Mesenchymal stem cell (in vitro differentiated cells and primary cell): ENCODE data around the gene MAPKAP1.

Source experiments
- DNase-seq: peaks from one replicate; pipeline ENCODE4 v3.0.0-alpha.2; 2013
- H2AFZ ChIP-seq: one replicate; pipeline ENCODE4 v1.6.1; 2013; ENCODE audit warnings: low read depth, mild to moderate bottlenecking, control low read depth, inconsistent platforms, low read length, moderate library complexity
- H2AK5ac ChIP-seq: 2 replicates; pipeline ENCODE4 v1.6.1; 2013; ENCODE audit warnings: low read length, moderate library complexity, mild to moderate bottlenecking, inconsistent platforms; ENCODE audit not compliant: severe bottlenecking
- H2BK120ac ChIP-seq: one replicate; pipeline ENCODE4 v1.6.1; 2013; ENCODE audit warnings: low read depth, mild to moderate bottlenecking, inconsistent platforms, low read length, moderate library complexity
- H2BK12ac ChIP-seq, 2 experiments: one replicate each; pipeline ENCODE4 v1.6.1; 2013; ENCODE audit warnings: inconsistent platforms in 2 of 2, low read length in 2 of 2, mild to moderate bottlenecking in 2 of 2, moderate library complexity in 2 of 2, control low read depth in 1 of 2
- H2BK15ac ChIP-seq: one replicate; pipeline ENCODE4 v1.6.1; 2013; ENCODE audit warnings: mild to moderate bottlenecking, low read depth, inconsistent platforms; ENCODE audit not compliant: poor library complexity, severe bottlenecking
- H2BK5ac ChIP-seq: 2 replicates; pipeline ENCODE4 v1.6.1; 2013; ENCODE audit warnings: low read depth, mild to moderate bottlenecking, low read length, control low read depth, inconsistent platforms; ENCODE audit not compliant: poor library complexity, severe bottlenecking
- H3K14ac ChIP-seq, 2 experiments: one replicate each; pipeline ENCODE4 v1.6.1; 2013; ENCODE audit warnings: inconsistent platforms in 2 of 2, low read length in 2 of 2, control low read depth in 1 of 2, mild to moderate bottlenecking in 1 of 2, moderate library complexity in 1 of 2
- H3K18ac ChIP-seq, 2 experiments: one replicate each; pipeline ENCODE4 v1.6.1; 2013; ENCODE audit warnings: inconsistent platforms in 2 of 2, low read length in 2 of 2, control low read depth in 1 of 2, low read depth in 1 of 2, mild to moderate bottlenecking in 1 of 2
- H3K23ac ChIP-seq, 2 experiments: one replicate each; pipeline ENCODE4 v1.6.1; 2013; ENCODE audit warnings: inconsistent platforms in 2 of 2, low read length in 2 of 2, mild to moderate bottlenecking in 2 of 2, moderate library complexity in 2 of 2, control low read depth in 1 of 2
- H3K27ac ChIP-seq: 2 replicates; pipeline ENCODE4 v1.5.1; 2013; ENCODE audit warnings: mild to moderate bottlenecking, moderate library complexity, low read length, control low read depth, inconsistent platforms; ENCODE audit not compliant: poor library complexity, severe bottlenecking
- H3K27me3 ChIP-seq, 2 experiments: 2 replicates each; pipeline versions ENCODE4 v1.6.1 to v1.7.0; 2013; ENCODE audit warnings: low read length in 2 of 2, mild to moderate bottlenecking in 2 of 2, moderate library complexity in 2 of 2, control low read depth in 1 of 2, inconsistent platforms in 1 of 2; ENCODE audit not compliant: control insufficient read depth in 1 of 2, insufficient read depth in 1 of 2
- H3K36me3 ChIP-seq, 2 experiments: 2 replicates each; pipeline versions ENCODE4 v1.6.1 to v1.7.0; 2013; ENCODE audit warnings: low read length in 2 of 2, control low read depth in 1 of 2, inconsistent platforms in 1 of 2, low read depth in 1 of 2, mild to moderate bottlenecking in 1 of 2; ENCODE audit not compliant: insufficient read depth in 2 of 2, control insufficient read depth in 1 of 2
- H3K4ac ChIP-seq, 2 experiments: one replicate each; pipeline ENCODE4 v1.6.1; 2013; ENCODE audit warnings: inconsistent platforms in 2 of 2, low read length in 2 of 2, mild to moderate bottlenecking in 2 of 2, moderate library complexity in 2 of 2, control low read depth in 1 of 2, low read depth in 1 of 2
- H3K4me1 ChIP-seq: 2 replicates; pipeline ENCODE4 v1.6.1; 2013; ENCODE audit warnings: low read depth, low read length, control low read depth; ENCODE audit not compliant: control insufficient read depth, insufficient read depth
- H3K4me2 ChIP-seq: 2 replicates; pipeline ENCODE4 v1.6.1; 2013; ENCODE audit warnings: low read length, mild to moderate bottlenecking, inconsistent platforms; ENCODE audit not compliant: poor library complexity, severe bottlenecking
- H3K4me3 ChIP-seq, 2 experiments: 2 replicates each; pipeline versions ENCODE4 v1.5.1 to v1.7.0; 2013; ENCODE audit warnings: low read length in 2 of 2, mild to moderate bottlenecking in 2 of 2, control low read depth in 1 of 2, low read depth in 1 of 2; ENCODE audit not compliant: insufficient read depth in 1 of 2
- H3K79me1 ChIP-seq: replicated peaks from 2 replicates; pipeline ENCODE4 v1.6.1; 2013; ENCODE audit warnings: mild to moderate bottlenecking, control low read depth, low read length, inconsistent platforms; ENCODE audit not compliant: poor library complexity, severe bottlenecking
- H3K9ac ChIP-seq: 2 replicates; pipeline ENCODE4 v1.7.0; 2013; ENCODE audit warnings: mild to moderate bottlenecking, low read length, moderate library complexity
- H3K9me3 ChIP-seq: 2 replicates; pipeline ENCODE4 v1.7.0; 2013; ENCODE audit warnings: mild to moderate bottlenecking, low read length; ENCODE audit not compliant: control insufficient read depth
- H4K8ac ChIP-seq: one replicate; pipeline ENCODE4 v1.6.1; 2013; ENCODE audit warnings: inconsistent platforms, mild to moderate bottlenecking, low read length, moderate library complexity
- H4K91ac ChIP-seq: one replicate; pipeline ENCODE4 v1.6.1; 2013; ENCODE audit warnings: mild to moderate bottlenecking, low read length, inconsistent platforms
- WGBS: methylation state at CpG from one replicate; pipeline ENCODE4 v1.1.7; 2013; ENCODE audit warnings: mixed read lengths; 5-methylcytosine and 5-hydroxymethylcytosine counted together

The MAPKAP1 gene

DNA sequence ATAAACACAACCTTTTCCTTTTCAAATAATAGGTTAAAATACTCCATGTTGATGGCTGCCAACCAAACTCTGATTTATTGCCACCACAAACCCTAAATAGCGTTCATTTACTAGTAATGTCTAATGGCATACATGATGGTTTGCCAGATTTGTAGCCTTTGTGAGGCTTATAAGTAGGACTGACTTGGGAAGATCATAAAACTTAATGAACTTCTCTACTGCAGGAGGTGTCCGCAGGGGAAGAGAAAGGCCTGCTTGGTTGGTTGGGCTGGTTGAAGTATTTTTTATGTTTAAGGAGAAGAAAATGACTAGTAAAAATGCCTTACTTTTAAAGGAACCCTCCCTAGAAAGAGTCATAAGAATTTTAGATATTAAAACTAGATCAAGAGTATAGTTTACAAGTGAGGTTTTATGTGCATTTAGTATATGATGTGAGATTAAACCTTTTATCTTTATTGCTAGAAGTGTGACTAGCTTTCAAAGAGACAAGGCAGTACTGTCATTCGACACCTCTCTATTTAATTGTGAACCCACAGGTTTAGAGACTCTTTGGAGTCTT lies 45.1 kb upstream of the MAPKAP1 start:
- no peaks in the 10 kb centered on the region for H3K9me3 ChIP-seq
- H3K79me1 ChIP-seq, result peaks cover 13% of the 10 kb centered on the region
- no peak overlapping the region for H3K4me2 ChIP-seq
- H2BK15ac ChIP-seq, result no peak overlapping the region
- H2BK12ac ChIP-seq, result no peak overlapping the region
- no peak overlapping the region for H2BK120ac ChIP-seq
- no peak overlapping the region for H2AK5ac ChIP-seq
- peaks cover 0 to 26% of the 10 kb centered on the region in 2 experiments for H3K36me3 ChIP-seq
- H3K18ac ChIP-seq, result no peak overlapping the region
- H3K4me1 ChIP-seq, result peaks cover 1% of the 10 kb centered on the region
- H3K9ac ChIP-seq, result peak overlapping the region; percentile 90
- H4K91ac ChIP-seq, result no peak overlapping the region
- H3K23ac ChIP-seq, result no peak overlapping the region
- peak overlapping the region in 1 of 2 experiments; percentile 16 for H3K4me3 ChIP-seq
- H4K8ac ChIP-seq, result no peak overlapping the region
- H2BK5ac ChIP-seq, result no peak overlapping the region
- H3K27ac ChIP-seq, result no peak overlapping the region
- H2AFZ ChIP-seq, result no peak overlapping the region
- no peaks in the 10 kb centered on the region for H3K27me3 ChIP-seq
- DNase-seq, result no peak
- H3K14ac ChIP-seq, result no peak overlapping the region
- no peak overlapping the region for H3K4ac ChIP-seq
- WGBS, result 52% methylated on average over 2 of the region's 3 CpGs

DNA sequence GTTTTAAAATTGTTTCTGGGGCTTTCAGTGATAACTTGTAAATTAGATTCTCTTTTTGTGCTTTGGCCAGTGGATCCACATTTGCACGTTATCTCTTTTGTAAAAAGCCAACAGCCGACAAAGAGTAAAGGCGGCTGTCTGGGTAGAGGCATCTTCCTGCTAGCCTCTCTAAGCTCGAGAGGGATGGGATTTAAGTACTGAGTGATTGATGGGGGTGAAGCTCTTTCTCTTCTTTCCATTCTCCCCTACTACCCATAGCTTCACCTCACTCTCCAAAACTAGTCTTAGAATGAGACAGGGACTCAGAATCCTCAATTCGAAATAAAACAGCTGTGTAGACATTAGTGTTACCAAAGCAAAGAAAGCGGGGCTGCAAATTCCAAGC lies 43.6 kb upstream of the MAPKAP1 start:
- H2AK5ac ChIP-seq, result no peak overlapping the region
- H4K91ac ChIP-seq, result no peak overlapping the region
- no peak overlapping the region for H4K8ac ChIP-seq
- H3K4me2 ChIP-seq, result peak overlapping the region; percentile 11
- WGBS, result 25% methylated on average over 3 of the region's 6 CpGs
- H3K36me3 ChIP-seq, result peaks cover 0 to 20% of the 10 kb centered on the region in 2 experiments
- no peak overlapping the region for H2AFZ ChIP-seq
- H3K18ac ChIP-seq, result no peak overlapping the region
- H3K4ac ChIP-seq, result no peak overlapping the region
- peaks cover 10% of the 10 kb centered on the region for H3K79me1 ChIP-seq
- H3K4me1 ChIP-seq, result peaks cover 1% of the 10 kb centered on the region
- no peak overlapping the region for H3K23ac ChIP-seq
- H3K14ac ChIP-seq, result no peak overlapping the region
- no peak overlapping the region for H2BK15ac ChIP-seq
- H2BK120ac ChIP-seq, result no peak overlapping the region
- no peak overlapping the region for H2BK5ac ChIP-seq
- H3K9ac ChIP-seq, result peak overlapping the region; percentile 90
- peak overlapping the region in 1 of 2 experiments; percentile 92 for H3K4me3 ChIP-seq
- no peaks in the 10 kb centered on the region for H3K27me3 ChIP-seq
- H2BK12ac ChIP-seq, result no peak overlapping the region
- no peak overlapping the region for H3K27ac ChIP-seq
- DNase-seq, result no peak
- no peaks in the 10 kb centered on the region for H3K9me3 ChIP-seq

DNA sequence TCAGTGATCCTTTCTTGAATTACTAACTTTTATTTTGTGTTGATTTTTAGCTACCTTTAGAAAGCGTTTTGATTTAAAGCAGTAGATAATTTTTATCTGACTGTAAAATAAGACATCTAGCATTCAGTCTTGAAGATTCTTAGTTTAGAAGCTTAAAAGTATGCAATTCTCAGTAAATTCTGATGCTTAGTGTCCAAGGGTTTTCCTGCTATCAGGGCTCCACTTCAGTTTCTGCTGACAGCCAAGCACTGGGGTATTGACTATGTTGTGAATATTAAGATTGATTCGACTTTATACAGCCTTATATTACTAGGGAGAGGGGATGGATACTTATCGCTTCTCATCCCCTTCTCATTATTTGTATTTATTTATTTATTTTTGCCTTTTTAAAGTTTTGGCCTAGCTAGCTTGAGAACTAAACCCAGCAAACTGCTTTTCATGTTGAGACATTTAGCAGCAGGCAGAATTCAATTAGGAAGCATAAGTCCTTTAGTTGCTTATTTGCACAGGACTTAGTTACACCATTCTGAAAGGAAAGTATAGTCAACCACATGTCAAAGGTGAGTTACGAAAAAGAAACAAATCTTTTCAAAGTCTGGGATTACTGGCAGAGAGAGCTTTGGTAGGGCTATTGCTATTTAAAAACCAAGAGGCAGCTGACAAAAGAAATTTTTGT lies 43.1 kb upstream of the MAPKAP1 start:
- Histone ChIP-seq H3K27me3 (no peaks in the 10 kb centered on the region), H3K14ac (no peak overlapping the region), H4K8ac (no peak overlapping the region), H3K36me3 (peaks cover 0 to 20% of the 10 kb centered on the region in 2 experiments), H4K91ac (no peak overlapping the region), H3K79me1 (peaks cover 8% of the 10 kb centered on the region), H3K4me1 (peaks cover 1% of the 10 kb centered on the region), H2BK5ac (no peak overlapping the region), H3K27ac (no peak overlapping the region), H3K4me3 (peak overlapping the region in 1 of 2 experiments; percentile 92), H3K9me3 (no peaks in the 10 kb centered on the region), H3K4ac (no peak overlapping the region), H2AFZ (no peak overlapping the region), H2BK12ac (no peak overlapping the region), H3K9ac (peak overlapping the region; percentile 90), H2BK120ac (no peak overlapping the region), H2AK5ac (no peak overlapping the region), H3K4me2 (no peak overlapping the region), H3K18ac (no peak overlapping the region), H3K23ac (no peak overlapping the region), H2BK15ac (no peak overlapping the region)
- WGBS, result 74% methylated on average over 1 of the region's 4 CpGs
- peak; percentile 72 for DNase-seq

DNA sequence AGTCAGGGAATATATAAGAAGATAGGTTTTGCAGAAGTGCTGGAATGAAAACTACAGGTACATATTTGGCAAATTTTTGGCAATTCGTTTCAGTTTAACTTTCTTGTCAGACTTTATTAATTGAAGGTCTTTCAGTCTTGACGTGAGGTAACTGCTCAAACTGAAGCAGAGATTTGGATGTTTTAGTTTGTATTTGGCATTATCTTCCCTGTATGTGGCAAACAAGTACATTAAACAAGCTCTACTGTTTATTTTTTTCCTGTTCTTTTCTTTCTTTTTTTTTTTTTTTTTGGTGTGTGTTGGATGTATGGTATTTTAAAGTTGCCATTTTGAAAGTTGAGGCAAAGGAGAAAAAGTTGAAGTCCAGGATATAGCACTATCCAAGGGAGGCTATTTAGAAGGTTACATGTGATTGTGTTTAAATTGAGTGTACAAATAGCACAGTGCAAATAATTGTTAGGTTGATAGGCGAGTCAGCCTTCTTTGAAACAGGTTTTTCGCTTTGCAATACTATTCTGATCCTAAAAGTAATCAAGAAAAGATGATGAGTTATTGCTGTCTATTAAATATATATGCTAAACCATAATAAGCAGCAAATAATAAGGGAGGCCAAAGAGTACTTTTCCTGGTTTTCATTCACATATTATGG lies 42.4 kb upstream of the MAPKAP1 start:
- H2BK5ac ChIP-seq, result no peak overlapping the region
- H2AFZ ChIP-seq, result no peak overlapping the region
- peaks cover 8% of the 10 kb centered on the region for H3K79me1 ChIP-seq
- no peak overlapping the region for H3K4me2 ChIP-seq
- H3K23ac ChIP-seq, result no peak overlapping the region
- H2BK120ac ChIP-seq, result no peak overlapping the region
- H4K8ac ChIP-seq, result no peak overlapping the region
- no peak overlapping the region for H2AK5ac ChIP-seq
- H3K14ac ChIP-seq, result no peak overlapping the region
- H3K4ac ChIP-seq, result no peak overlapping the region
- no peak overlapping the region for H3K18ac ChIP-seq
- H3K9me3 ChIP-seq, result no peaks in the 10 kb centered on the region
- no peak overlapping the region for H2BK15ac ChIP-seq
- peaks cover 0 to 17% of the 10 kb centered on the region in 2 experiments for H3K36me3 ChIP-seq
- no peak for DNase-seq
- 68% methylated on average over 2 of the region's 4 CpGs for WGBS
- no peak overlapping the region for H4K91ac ChIP-seq
- H3K9ac ChIP-seq, result peak overlapping the region; percentile 90
- H2BK12ac ChIP-seq, result no peak overlapping the region
- H3K4me1 ChIP-seq, result peaks cover 1% of the 10 kb centered on the region
- peak overlapping the region in 1 of 2 experiments; percentile 92 for H3K4me3 ChIP-seq
- H3K27me3 ChIP-seq, result no peaks in the 10 kb centered on the region
- H3K27ac ChIP-seq, result no peak overlapping the region
